ENCODE measurements around the gene CCDC158.

The CCDC158 gene

GRCh38 chr4:76354517-76355473 lies 66.1 kb downstream of the CCDC158 start:
- in situ Hi-C loops (cut with MboI; ENCODE audit: low pct_unique_long_range_greater_than_20kb, low sequenced_read_pairs, unreplicated experiment): no loop called here
- no peak for TF ChIP-seq CTCF (IDR thresholded peaks at IDR 0.05; ENCODE audit: extremely low read depth, insufficient read depth, missing control alignments)
- no peak for DNase-seq (ENCODE audit: low spot score)

- DNase-seq (ENCODE audit: low spot score): no peak
- in situ Hi-C loops (cut with MboI; ENCODE audit: low pct_unique_long_range_greater_than_20kb, low sequenced_read_pairs, unreplicated experiment): no loop called here
- no peak for TF ChIP-seq CTCF (IDR thresholded peaks at IDR 0.05; ENCODE audit: extremely low read depth, insufficient read depth, missing control alignments)
These were observed 78.1 kb downstream of the CCDC158 start for GRCh38 chr4:76342803-76343202.

GRCh38 chr4:76342191-76342590 lies 78.8 kb downstream of the CCDC158 start:
- no peak for DNase-seq (ENCODE audit: low spot score)
- in situ Hi-C loops (cut with MboI; ENCODE audit: low pct_unique_long_range_greater_than_20kb, low sequenced_read_pairs, unreplicated experiment): no loop called here
- no peak for TF ChIP-seq CTCF (IDR thresholded peaks at IDR 0.05; ENCODE audit: extremely low read depth, insufficient read depth, missing control alignments)

- DNase-seq (ENCODE audit: low spot score): no peak
- TF ChIP-seq CTCF (IDR thresholded peaks at IDR 0.05; ENCODE audit: extremely low read depth, insufficient read depth, missing control alignments): no peak
- in situ Hi-C loops (cut with MboI; ENCODE audit: low pct_unique_long_range_greater_than_20kb, low sequenced_read_pairs, unreplicated experiment): no loop called here
These were observed 79.9 kb downstream of the CCDC158 start for GRCh38 chr4:76341063-76341462.

GRCh38 chr4:76339364-76339763 lies 81.6 kb downstream of the CCDC158 start:
- DNase-seq (ENCODE audit: low spot score): no peak
- in situ Hi-C loops (cut with MboI; ENCODE audit: low pct_unique_long_range_greater_than_20kb, low sequenced_read_pairs, unreplicated experiment): no loop called here
- TF ChIP-seq CTCF (IDR thresholded peaks at IDR 0.05; ENCODE audit: extremely low read depth, insufficient read depth, missing control alignments): no peak

GRCh38 chr4:76334885-76335284 lies 86.1 kb downstream of the CCDC158 start:
- no peak for TF ChIP-seq CTCF (IDR thresholded peaks at IDR 0.05; ENCODE audit: extremely low read depth, insufficient read depth, missing control alignments)
- DNase-seq (ENCODE audit: low spot score): no peak
- in situ Hi-C loops (cut with MboI; ENCODE audit: low pct_unique_long_range_greater_than_20kb, low sequenced_read_pairs, unreplicated experiment): no loop called here
